Amniotic stem cell (primary cell): ENCODE data around the gene EGFL8.
"Not testable (repeated sequence)": the region's sequence is repeated elsewhere in the genome, so short reads cannot be mapped to it uniquely, and the experiment has no call there.

Experiments used
- DNase-seq: peaks from one replicate; lab custom pipeline; 2025; lab: John Stamatoyannopoulos, UW

Gene EGFL8

DNA sequence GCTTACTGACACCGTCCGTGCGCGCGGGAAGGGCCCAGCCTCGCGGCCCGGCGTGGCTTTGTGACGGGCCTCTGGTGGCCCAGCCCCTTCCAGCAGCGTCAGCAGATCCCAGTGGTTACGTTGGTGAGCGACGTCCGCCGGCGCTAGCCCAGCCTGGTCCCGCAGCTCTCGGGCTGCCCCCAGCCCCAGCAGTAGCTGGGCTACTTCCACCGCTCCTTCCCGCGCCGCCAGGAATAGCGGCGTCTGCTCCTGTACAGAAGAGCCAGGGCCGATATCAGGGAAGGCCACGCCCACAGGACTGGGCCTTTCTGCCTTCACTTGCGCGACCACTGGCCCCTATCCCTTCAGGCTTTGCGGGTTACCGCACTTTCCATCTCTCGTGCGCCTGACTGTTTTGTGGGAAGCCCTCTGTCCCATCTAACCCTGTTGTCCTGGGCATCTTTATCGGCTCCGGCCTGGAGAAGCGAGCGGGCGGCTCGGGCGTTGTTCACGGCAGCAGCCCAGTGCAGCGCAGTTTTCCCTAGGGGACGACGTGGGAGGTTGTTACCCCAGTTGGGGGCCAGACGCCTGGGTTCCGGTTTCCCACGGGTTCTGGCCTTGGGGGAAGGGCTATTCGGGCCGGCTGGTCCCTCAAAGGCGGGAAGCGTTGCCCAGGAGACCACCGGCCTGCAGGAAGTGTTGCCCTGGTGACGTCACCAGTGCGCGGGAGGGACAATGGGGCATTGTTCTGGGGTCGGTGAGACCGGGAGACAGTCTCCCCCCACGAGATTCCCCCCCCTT is 31.7 kb downstream of the EGFL8 start:
- peak; percentile 23 for DNase-seq

DNA sequence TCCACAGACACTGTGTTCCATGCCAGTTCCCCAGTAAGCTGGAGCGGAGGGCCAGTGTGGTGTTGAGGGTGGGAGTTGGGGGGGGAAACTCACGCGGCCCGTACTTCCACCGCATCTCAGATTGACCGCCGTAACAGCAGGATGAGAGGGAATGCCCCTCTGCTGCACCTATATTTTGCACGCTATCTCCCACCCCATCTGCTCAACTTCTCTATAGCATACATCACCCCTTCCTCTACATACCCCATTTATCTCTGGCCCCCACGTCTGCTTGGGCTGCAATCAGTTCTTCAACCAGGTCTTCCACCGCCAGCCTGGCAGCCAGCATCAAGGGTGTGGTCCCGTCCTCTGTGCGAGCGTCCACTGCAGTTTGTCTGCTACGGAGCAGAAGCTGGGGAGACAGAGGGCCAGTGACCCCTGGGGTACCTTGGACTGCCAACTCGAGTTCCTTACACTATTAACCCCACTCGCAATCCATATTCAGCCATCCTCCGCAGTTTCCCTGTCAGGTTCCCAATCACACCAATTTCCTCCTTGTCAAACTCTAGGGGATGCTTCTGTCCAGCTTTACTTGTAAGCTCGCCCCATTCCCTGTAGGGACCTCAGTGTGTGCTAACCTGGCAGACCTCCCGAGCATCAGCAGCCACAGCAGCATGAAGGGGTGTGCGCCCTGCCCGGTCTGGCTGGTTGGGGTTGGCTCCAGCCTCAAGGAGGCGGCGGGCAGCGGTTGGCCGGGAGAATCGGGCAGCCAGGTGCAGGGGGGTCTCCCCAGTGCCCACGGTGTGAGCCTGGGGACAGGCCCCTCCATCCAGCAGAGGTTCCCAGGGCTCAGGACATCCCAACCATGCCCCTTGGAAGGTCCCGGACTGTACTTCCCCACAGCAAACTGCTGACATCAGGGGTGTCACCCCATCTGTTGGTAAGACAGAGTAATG is 32.6 kb downstream of the EGFL8 start:
- no peak for DNase-seq

DNA sequence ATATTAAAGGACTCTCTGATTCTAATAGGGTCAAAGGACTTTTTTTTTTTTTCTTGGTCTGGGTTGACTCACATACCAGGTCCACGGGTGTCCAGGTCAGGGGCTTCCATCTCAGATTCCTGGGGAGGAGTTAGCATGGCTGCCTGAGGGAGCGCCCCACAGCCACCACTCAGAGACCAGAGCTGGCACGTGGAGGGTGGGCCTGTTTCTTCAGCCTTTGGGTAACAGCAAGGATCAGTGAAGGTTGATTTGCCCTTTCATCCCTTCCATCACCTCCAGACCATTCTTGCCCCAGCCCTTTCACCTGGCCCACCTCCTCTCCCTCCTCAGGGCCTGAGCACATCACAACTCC is 33.9 kb downstream of the EGFL8 start:
- DNase-seq, result no peak

DNA sequence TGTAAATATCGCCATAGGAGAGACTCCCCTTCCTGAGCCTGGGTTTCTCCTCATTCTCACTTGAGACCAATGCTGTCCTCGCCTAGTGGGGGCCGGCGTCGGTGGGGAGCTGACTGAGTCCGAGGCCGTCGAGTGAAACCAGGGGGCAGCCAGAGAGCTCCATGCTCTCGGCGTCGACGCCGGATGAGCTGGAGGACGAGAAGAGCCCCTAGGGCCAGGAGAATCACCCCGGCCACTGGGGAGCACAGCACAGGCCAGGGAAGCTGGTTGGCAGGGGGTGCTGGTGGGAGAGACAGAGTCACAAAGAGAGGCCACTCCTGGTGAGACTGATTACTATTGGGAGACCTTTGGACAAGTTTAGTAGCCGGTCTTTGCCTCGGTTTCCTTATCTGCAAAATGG is 34.5 kb downstream of the EGFL8 start:
- DNase-seq, result no peak

DNA sequence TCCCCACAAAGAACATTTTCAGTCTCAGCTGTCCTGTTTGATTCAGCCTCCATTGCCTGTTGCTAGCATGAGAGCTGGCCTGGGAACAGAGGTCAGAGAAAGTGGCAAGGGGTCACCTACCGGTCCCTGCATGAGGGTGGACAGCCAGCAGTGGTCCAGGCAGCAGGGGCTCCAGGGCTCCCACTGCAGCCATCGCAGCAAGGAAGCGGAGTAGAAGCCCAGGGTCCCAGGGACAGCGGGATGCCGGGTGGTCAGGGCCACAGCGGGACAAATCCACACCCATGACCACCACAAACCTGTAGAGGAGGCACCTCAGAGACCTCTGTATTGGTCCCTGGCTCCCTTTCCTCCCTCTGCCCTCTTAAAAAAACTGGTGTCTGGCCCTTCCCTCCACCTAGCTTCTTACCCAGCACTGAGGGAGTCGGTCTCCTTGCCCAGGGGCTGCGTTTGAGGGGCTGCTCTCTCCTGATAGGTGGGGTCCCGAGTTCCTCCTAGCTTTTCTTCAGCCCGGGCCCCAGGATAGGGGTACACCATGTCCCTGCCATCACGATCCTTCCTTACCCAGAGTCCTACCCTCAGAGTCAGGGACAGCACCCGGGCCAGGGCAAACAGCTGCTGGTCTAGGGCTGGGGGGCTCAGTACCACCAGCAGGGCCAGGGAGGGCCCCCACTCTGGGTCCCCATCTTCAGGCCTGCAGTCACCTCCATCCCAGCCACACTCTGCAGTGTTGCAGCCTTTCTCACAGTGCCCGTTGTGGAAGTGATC is 36.5 kb downstream of the EGFL8 start:
- no peak for DNase-seq

DNA sequence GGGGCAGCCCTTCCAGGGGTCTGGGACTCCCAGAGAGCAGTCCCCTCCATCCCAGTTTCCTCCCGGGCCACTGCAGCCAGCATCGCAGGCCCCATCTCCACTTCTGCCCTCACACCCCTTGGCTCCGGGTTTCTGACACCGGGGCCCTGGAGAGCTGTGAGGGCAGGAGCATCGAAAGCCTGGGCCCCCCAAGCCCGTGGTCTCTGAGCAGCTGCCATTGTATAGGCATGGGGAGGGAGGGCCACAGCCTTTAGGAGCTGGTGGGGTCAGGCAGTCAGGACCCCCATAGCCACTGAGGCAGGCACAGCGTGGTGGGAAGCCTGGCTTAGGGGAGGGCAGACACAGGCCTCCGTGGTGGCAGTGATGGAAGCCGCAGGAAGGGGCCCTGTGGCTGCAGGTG is 37.8 kb downstream of the EGFL8 start:
- no peak for DNase-seq

DNA sequence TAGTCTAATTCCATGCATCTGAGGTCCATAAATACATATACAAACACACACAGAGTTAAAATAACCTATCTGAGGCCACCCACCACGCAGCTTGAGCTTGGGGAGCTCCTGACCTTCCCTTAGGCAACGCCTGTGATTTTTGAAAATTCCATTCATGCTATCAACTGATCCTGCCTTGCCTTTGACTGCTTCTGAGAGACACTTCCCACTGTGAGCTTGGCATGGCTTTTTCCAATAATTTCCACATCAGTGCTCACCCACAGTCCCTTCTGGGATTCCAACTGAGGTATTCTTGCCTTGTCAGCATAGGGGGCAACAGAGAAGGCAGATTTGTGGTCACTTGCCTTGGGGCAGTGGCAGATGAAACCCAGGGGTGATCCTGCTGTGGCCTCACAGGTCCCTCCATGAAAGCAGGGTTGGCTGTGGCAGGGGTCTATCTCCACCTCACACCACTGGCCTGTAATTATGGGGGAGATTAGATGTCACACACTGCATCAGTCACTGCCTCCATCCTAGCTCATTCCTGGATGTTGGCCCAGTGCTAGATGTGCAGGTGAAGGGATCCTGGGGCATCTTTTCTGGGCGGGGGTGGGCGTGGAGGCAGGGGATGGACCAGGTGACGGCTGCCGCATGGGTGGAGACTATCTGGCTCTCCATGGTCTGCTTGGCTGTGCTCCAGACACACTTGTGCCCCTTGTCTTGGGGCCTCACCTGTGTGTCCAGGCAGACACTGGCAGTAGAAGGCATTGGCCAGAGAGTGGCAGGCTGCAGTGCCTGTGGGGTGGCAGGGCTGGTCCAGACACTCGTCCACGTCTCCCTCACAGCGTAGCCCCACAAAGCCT is 39.3 kb downstream of the EGFL8 start:
- no peak for DNase-seq

DNA sequence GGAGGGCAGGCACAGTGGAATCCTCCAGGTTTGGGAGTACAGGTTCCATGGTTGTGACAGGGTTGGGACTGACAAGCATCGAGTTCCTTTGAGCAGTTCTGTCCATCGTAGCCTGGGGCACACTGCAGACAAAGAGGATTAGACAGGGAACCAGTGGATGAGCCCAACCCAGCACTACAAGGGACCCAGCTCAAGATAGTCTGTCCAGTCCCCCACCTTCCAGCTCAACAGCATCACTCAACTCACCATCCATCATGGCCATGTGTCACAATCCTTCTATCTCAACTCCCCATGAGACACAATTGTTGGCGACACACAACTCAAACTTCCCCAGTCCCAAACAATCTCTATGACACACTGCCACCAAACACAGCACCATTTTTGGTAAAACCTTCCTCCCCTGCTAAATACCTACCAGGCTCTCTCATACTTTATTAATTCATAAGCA is 39.9 kb downstream of the EGFL8 start:
- DNase-seq, result no peak

DNA sequence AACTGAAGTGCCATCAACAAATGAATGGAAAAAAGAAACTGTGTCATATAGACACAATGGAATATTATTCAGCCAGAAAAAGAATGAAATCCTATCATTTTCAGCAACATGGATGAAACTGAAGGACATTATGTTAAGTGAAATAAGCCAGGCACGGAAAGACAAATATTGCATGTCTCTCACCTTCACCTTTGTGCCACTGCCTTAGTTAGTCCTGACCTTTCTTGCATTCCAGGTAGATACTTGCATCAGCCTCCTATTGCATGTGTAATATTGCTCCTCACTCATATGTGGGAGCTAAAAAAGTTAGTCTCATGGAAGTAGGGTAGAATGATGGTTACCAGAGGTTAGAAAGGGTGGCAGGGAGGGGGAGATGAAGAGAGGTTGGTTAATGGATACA is 44.6 kb downstream of the EGFL8 start:
- DNase-seq, result no peak

DNA sequence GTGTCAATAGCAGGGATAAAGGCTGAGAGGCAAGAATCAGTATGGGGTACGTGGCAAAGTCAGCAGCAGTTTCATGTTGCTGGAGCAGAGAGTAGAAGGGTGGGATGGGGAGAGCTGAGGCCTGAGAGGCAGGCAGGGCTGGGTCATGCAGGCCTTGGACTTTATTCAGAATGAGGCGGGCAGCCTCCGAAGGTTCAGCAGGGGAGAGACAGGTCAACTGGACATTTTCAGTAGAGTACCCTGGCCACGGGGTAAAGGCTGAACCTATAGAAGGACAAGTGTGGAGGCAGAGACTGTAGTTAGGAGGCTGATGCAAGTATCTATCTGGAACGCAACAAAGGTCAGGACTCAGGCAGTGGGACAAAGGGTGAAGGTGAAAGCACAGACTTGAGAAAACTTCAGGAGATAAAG is 45.8 kb downstream of the EGFL8 start:
- no peak for DNase-seq

DNA sequence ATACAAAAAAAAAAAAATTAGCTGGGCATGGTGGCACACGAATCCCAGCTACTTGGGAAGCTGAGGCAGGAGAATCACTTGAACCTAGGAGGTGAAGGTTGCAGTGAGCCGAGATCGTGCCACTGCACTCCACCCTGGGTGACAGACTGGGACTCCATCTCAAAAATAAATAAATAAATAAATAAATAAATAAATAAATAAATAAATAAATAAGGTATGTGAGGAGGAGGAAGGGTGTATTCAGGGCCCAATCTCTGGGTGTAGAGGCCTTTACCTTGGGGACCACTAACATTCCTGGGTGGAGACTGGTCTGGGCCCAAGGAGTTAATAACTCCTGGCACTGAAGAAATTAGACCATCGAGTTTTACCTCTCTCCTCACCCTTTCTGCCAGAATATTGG is 47.0 kb downstream of the EGFL8 start:
- DNase-seq, result not testable (repeated sequence)

DNA sequence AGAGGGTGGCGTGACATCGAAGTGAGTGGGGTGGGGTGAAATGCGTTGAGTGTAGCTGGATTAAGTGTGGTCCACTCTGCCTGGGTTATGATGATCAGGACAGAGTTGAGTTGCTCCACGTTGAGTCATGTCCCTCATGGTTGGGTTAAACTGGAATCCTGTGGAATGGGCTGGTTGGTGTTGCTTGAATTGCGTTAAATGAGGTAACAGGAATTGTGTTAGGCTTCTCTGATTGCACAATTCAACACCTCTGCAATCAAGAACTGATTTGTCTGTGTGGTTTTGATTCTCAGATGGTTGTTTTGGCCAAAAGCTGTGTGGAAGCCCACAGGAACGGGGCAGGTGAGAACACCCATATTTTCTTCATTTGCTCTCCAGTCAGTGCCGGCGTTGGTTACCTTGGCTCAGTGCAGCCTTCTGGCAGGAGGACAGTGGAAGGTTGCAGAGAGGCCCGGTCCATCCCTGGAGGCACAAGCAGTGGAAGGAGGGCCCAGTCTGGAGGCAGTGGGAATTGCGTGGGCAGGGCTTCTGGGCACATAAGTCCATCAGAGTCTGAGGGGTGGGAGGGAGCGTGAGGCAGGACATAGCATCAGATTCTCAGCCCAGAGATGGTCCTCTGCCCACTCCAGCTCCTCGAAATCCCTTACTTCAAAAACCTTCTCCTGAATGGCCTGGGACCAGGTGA is 47.8 kb downstream of the EGFL8 start:
- DNase-seq, result no peak

DNA sequence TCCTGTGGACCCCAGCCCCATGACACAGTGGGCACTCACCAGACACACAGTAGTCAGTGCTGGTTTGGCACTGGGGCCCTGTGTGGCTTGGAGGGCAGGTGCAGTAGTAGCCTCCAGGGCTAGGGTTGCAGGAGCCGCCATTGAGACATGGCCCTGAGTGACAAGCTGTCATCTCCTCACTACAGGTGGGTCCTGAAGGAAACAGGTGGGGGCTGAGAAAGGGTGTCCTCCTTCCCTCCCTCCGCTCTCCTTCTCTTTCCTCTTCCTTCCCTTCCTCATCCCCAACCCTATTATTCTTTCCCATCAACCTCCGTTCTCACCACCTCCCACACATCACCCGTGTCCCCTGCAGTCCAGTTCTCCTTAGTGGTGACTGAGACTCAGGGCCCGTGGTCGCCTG is 49.3 kb downstream of the EGFL8 start:
- DNase-seq, result no peak

DNA sequence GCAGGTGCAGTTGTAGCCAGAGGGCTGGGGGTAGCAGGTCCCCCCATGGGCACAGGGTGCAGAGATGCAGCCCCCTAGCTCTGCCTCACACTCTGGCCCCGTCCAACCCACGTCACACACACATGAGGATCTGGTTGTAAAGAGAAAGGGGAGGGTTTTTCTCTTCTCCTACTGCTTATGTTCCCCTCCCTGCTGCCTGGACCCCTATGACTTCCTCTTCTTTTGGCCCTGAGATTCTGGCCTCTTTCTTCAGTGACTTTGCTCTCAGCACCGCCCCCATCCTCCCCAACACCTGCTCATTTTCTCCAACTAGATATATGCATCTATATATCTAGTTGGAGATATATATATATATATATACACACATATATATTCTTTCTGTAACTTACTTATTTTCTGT is 49.7 kb downstream of the EGFL8 start:
- DNase-seq, result no peak

DNA sequence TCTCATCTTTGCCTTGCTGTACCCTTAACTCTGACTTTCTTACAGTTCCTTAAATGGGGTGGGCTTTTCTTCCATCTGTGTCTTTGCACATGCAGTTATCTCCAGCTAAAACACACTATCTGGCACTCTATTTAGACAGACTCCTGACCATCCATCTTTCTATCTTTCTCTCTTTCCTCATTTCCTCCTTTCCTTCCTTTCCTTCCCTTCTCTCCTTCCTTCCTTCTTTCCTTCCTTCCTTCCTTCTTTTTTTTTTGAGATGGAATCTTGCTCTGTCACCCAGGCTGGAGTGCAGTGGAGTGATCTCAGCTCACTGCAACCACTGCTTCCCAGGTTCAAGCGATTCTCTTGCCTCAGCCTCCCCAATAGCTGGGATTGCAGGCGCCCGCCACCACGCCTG is 51.2 kb downstream of the EGFL8 start:
- DNase-seq, result no peak

DNA sequence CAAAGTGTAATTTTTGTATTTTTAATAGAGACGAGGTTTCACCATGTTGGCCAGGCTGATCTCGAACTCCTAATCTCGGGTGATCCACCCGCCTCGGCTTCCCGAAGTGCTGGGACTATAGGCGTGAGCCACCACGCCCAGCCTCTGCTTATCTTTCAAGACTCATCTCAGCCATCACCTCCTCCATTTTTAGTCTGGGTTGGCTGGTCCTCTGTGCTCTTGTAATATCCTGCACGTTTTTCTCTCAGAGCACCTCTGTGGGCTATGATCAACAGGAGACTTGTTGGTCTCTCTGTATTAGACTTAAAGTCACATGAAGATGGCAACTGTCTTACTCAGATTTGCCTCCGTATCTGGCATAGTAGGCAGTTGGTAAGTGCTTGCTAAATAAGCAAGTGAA is 51.9 kb downstream of the EGFL8 start:
- no peak for DNase-seq

DNA sequence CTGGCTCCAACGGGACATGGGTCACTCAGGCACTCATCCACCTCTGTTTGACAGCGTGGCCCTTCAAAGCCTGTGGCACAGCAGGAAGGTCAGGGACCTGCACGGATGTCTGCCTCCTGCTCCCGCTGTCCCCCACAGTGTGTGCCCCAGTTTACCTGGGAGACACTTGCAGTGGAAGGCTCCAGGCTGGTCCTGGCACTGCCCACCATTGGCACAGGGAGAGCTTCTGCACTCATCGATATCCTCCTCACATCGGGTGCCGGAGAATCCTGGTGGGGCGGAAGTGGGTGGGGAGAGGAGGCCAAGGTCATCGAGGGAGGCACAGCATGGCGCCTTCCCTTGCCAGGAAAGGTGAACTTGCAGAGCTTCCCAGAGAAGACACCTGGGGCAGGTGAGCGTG is 52.6 kb downstream of the EGFL8 start:
- no peak for DNase-seq
